ENCODE results near the gene IQCF5. TPM values are rescaled to one million over a fixed set of nuclear protein-coding genes. Genes with fewer than 3 reads are reported as not detected.

IQCF5 gene
- polyA plus RNA-seq, 1 of the 3 experiments (the other 2 are of a cell fraction) = not detected

DNA sequence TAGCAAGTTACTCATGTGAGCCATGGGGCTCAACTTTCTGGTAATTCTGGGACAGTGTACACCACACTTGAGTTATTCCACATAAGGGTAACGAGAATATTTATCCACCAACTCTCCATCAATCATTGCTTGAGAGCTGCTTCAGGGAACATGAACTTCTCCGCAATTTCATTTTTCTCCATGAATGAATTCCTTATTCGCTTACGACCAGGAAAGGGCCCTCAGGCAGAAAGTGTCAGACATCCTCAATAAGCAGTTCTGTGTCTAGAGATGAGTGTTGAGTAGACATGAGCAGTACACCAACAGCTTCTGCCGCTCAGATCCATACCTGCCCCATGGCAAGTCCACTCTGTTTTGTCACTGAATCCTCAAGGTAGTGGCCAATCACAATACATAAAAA is 38.8 kb downstream of the IQCF5 start:
- Histone ChIP-seq H2AFZ (ENCODE audit: low read depth) (no peak overlapping the region), H3K4me3 (ENCODE audit: low read depth in 2 of 2, low read length in 1 of 2) (no peak overlapping the region), H3K4me1 (ENCODE audit: control insufficient read depth in 1 of 2, insufficient read depth in 2 of 2, low read depth in 1 of 2, low read length in 1 of 2) (no peaks in the 10 kb centered on the region), H3K4me2 (no peak overlapping the region), H3K27me3 (ENCODE audit: insufficient read depth) (no peaks in the 10 kb centered on the region), H4K20me1 (ENCODE audit: insufficient read depth) (no peaks in the 10 kb centered on the region), H3K79me2 (ENCODE audit: insufficient read depth) (no peaks in the 10 kb centered on the region), H3K36me3 (replicated peaks in 1 of 2; ENCODE audit: control insufficient read depth in 1 of 2, insufficient read depth in 2 of 2, low read length in 1 of 2) (no peaks in the 10 kb centered on the region), H3K9ac (no peak overlapping the region), H3F3A (replicated peaks; ENCODE audit: insufficient read depth) (no peaks in the 10 kb centered on the region), H3K27ac (ENCODE audit: low read depth in 2 of 2, low read length in 1 of 2) (no peak overlapping the region), H3K9me3 (no peaks in the 10 kb centered on the region), H3K9me2 (no peaks in the 10 kb centered on the region)
- DNase-seq = no peak
- 38% methylated on average over 5 of the region's 5 CpGs for WGBS (ENCODE audit: low lambda C conversion rate)
- POLR2A ChIA-PET = no interaction called here
- CTCF ChIA-PET = no interaction called here
- TF ChIP-seq MXI1 (IDR thresholded peaks at IDR 0.05; ENCODE audit: low read depth, low read length) = no peak
- TF ChIP-seq, protein P1, sequence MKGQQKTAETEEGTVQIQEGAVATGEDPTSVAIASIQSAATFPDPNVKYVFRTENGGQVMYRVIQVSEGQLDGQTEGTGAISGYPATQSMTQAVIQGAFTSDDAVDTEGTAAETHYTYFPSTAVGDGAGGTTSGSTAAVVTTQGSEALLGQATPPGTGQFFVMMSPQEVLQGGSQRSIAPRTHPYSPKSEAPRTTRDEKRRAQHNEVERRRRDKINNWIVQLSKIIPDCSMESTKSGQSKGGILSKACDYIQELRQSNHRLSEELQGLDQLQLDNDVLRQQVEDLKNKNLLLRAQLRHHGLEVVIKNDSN (IDR thresholded peaks at IDR 0.05; ENCODE audit: borderline replicate concordance, low read depth) = no peak
- no peak for TF ChIP-seq SIN3A (IDR thresholded peaks at IDR 0.05; ENCODE audit: borderline replicate concordance, low read depth, low read length)

DNA sequence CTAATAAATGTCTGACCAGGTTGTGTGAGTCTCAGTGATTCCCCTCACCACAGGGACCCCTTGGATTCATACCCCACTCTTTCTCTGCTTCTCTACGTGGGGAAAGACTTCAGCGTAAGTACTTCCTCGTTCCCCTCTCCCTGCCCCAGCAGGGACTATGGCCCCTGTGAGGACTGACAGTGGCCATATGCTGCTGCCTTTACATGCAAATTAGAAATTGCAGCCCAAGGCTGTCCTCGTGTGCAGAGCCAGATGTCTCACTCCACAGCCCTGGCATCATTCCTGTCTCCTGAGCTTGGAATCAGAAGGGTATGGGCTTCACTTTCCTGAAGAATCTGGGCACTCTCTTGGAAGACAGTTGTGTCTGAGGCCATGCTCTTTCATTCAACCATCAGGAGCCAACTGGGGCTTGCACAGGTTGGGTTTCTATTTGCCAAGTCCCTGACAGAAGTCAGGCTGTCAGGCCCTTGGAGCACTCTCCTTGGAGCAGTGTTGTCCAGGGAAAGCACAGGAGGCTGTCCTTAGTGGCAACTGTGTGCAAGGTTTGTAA is 44.5 kb downstream of the IQCF5 start:
- H3K9ac ChIP-seq = no peak overlapping the region
- no peaks in the 10 kb centered on the region for H3K9me2 ChIP-seq
- H3K4me3 ChIP-seq (ENCODE audit: low read depth in 2 of 2, low read length in 1 of 2) = no peak overlapping the region
- no peaks in the 10 kb centered on the region for H4K20me1 ChIP-seq (ENCODE audit: insufficient read depth)
- ChIA-PET POLR2A (no interaction called here), CTCF (interaction anchor here (0.9 kb wide), 1 partner anchor 112 kb away, joined by 4 read pairs; no protein-coding TSS in a partner anchor)
- no peak overlapping the region for H3K4me2 ChIP-seq
- no peaks in the 10 kb centered on the region for H3K27me3 ChIP-seq (ENCODE audit: insufficient read depth)
- no peak overlapping the region for H3K27ac ChIP-seq (ENCODE audit: low read depth in 2 of 2, low read length in 1 of 2)
- no peaks in the 10 kb centered on the region for H3F3A ChIP-seq (replicated peaks; ENCODE audit: insufficient read depth)
- no peaks in the 10 kb centered on the region for H3K9me3 ChIP-seq
- no peaks in the 10 kb centered on the region for H3K79me2 ChIP-seq (ENCODE audit: insufficient read depth)
- H3K36me3 ChIP-seq (replicated peaks in 1 of 2; ENCODE audit: control insufficient read depth in 1 of 2, insufficient read depth in 2 of 2, low read length in 1 of 2) = no peaks in the 10 kb centered on the region
- no peak overlapping the region for H2AFZ ChIP-seq (ENCODE audit: low read depth)
- peaks cover 0 to 4% of the 10 kb centered on the region in 2 experiments; a peak in 1 of 4 replicates for H3K4me1 ChIP-seq (ENCODE audit: control insufficient read depth in 1 of 2, insufficient read depth in 2 of 2, low read depth in 1 of 2, low read length in 1 of 2)
- WGBS (ENCODE audit: low lambda C conversion rate) = 40% methylated on average over 4 of the region's 4 CpGs
- DNase-seq = no peak
- no peak for TF ChIP-seq EZH2phosphoT487 (IDR thresholded peaks at IDR 0.05; ENCODE audit: borderline replicate concordance, low read depth)
- no peak for TF ChIP-seq TAF1 (IDR thresholded peaks at IDR 0.05; ENCODE audit: borderline replicate concordance, low read depth, low read length)
- TF ChIP-seq CHD2 (IDR thresholded peaks at IDR 0.05; ENCODE audit: low read length, partially characterized antibody) = no peak
- TF ChIP-seq RFX5 (IDR thresholded peaks at IDR 0.05; ENCODE audit: low read length) = no peak
- TF ChIP-seq FOXJ3 (CRISPR knock-in tag; IDR thresholded peaks at IDR 0.05) = no peak
- no peak for TF ChIP-seq NFIC (IDR thresholded peaks at IDR 0.05; ENCODE audit: borderline replicate concordance)
- TF ChIP-seq RCOR1 (IDR thresholded peaks at IDR 0.05; ENCODE audit: low read length) = no peak
- TF ChIP-seq, protein P2, sequence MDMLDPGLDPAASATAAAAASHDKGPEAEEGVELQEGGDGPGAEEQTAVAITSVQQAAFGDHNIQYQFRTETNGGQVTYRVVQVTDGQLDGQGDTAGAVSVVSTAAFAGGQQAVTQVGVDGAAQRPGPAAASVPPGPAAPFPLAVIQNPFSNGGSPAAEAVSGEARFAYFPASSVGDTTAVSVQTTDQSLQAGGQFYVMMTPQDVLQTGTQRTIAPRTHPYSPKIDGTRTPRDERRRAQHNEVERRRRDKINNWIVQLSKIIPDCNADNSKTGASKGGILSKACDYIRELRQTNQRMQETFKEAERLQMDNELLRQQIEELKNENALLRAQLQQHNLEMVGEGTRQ (IDR thresholded peaks at IDR 0.05; ENCODE audit: borderline replicate concordance, low read depth, low read length) = no peak
- TF ChIP-seq, protein P3, sequence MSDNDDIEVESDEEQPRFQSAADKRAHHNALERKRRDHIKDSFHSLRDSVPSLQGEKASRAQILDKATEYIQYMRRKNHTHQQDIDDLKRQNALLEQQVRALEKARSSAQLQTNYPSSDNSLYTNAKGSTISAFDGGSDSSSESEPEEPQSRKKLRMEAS (IDR thresholded peaks at IDR 0.05; ENCODE audit: low read depth) = no peak
- TF ChIP-seq, protein P4, sequence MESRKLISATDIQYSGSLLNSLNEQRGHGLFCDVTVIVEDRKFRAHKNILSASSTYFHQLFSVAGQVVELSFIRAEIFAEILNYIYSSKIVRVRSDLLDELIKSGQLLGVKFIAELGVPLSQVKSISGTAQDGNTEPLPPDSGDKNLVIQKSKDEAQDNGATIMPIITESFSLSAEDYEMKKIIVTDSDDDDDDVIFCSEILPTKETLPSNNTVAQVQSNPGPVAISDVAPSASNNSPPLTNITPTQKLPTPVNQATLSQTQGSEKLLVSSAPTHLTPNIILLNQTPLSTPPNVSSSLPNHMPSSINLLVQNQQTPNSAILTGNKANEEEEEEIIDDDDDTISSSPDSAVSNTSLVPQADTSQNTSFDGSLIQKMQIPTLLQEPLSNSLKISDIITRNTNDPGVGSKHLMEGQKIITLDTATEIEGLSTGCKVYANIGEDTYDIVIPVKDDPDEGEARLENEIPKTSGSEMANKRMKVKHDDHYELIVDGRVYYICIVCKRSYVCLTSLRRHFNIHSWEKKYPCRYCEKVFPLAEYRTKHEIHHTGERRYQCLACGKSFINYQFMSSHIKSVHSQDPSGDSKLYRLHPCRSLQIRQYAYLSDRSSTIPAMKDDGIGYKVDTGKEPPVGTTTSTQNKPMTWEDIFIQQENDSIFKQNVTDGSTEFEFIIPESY (IDR thresholded peaks at IDR 0.05; ENCODE audit: borderline replicate concordance, low read depth) = no peak
- TF ChIP-seq NRF1 (IDR thresholded peaks at IDR 0.05; ENCODE audit: low read depth, low read length) = no peak
- TF ChIP-seq SMC3 (IDR thresholded peaks at IDR 0.05; ENCODE audit: low read depth, low read length) = no peak
- TF ChIP-seq EP300 (IDR thresholded peaks at IDR 0.05; ENCODE audit: borderline replicate concordance in 1 of 2, low read depth in 1 of 2, low read length in 1 of 2) = no peak
- TF ChIP-seq, protein P5, sequence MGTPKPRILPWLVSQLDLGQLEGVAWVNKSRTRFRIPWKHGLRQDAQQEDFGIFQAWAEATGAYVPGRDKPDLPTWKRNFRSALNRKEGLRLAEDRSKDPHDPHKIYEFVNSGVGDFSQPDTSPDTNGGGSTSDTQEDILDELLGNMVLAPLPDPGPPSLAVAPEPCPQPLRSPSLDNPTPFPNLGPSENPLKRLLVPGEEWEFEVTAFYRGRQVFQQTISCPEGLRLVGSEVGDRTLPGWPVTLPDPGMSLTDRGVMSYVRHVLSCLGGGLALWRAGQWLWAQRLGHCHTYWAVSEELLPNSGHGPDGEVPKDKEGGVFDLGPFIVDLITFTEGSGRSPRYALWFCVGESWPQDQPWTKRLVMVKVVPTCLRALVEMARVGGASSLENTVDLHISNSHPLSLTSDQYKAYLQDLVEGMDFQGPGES (IDR thresholded peaks at IDR 0.05; ENCODE audit: low read depth, low read length) = no peak
- TF ChIP-seq TEAD4 (IDR thresholded peaks at IDR 0.05; ENCODE audit: borderline replicate concordance, insufficient read depth) = no peak
- no peak for TF ChIP-seq YY1 (IDR thresholded peaks at IDR 0.05; ENCODE audit: low read depth)
- TF ChIP-seq GATA2 (CRISPR knock-in tag; IDR thresholded peaks at IDR 0.05) = no peak
- TF ChIP-seq ELF1 (IDR thresholded peaks at IDR 0.05) = no peak
- no peak for TF ChIP-seq RXRA (IDR thresholded peaks at IDR 0.05; ENCODE audit: borderline replicate concordance, low read depth)
